Liver (tissue), 9 donors: ENCODE results near the gene ZNF217. TPM values are rescaled to one million over a fixed set of nuclear protein-coding genes. Genes with fewer than 3 reads are reported as not detected.
"Not testable (repeated sequence)": the region's sequence is repeated elsewhere in the genome, so short reads cannot be mapped to it uniquely, and the experiment has no call there.

Experiments used
- DNase-seq: peaks from one replicate; pipeline ENCODE4 v3.0.0-alpha.2; 2017; ENCODE audit warnings: low spot score
- H3K27ac ChIP-seq, 2 donors: one replicate each; pipeline ENCODE4 v1.7.0; 2013; ENCODE audit warnings: inconsistent platforms in 2 of 2, low read length in 2 of 2, control low read depth in 1 of 2, low read depth in 1 of 2, mild to moderate bottlenecking in 1 of 2
- H3K27me3 ChIP-seq, 4 donors: one replicate each; pipeline versions ENCODE4 v1.6.1 to v1.7.0; 2013; ENCODE audit warnings: low read length in 3 of 4, inconsistent platforms in 1 of 4, mild to moderate bottlenecking in 1 of 4, moderate library complexity in 1 of 4; ENCODE audit not compliant: control insufficient read depth in 4 of 4, insufficient read depth in 4 of 4
- H3K36me3 ChIP-seq, 4 donors: one replicate each; pipeline versions ENCODE4 v1.6.1 to v1.7.0; 2013; ENCODE audit warnings: low read length in 3 of 4, mild to moderate bottlenecking in 3 of 4, low read depth in 1 of 4, moderate library complexity in 1 of 4; ENCODE audit not compliant: control insufficient read depth in 4 of 4, insufficient read depth in 3 of 4
- H3K4me1 ChIP-seq, 4 donors: one replicate each; pipeline versions ENCODE4 v1.6.1 to v1.7.0; 2013; ENCODE audit warnings: low read length in 3 of 4, mild to moderate bottlenecking in 3 of 4, moderate library complexity in 1 of 4; ENCODE audit not compliant: control insufficient read depth in 4 of 4, insufficient read depth in 4 of 4
- H3K4me3 ChIP-seq, 3 donors: one replicate each; pipeline versions ENCODE4 v1.6.1 to v1.7.0; 2013; ENCODE audit warnings: low read length in 3 of 3, control low read depth in 1 of 3, low read depth in 1 of 3, mild to moderate bottlenecking in 1 of 3
- H3K9ac ChIP-seq, 2 donors: one replicate each; pipeline ENCODE4 v1.7.0; 2013; ENCODE audit warnings: low read length in 2 of 2, mild to moderate bottlenecking in 2 of 2, moderate library complexity in 2 of 2, control low read depth in 1 of 2, low read depth in 1 of 2
- H3K9me3 ChIP-seq, 4 donors: one replicate each; pipeline versions ENCODE4 v1.6.1 to v1.7.0; 2013; ENCODE audit warnings: low read length in 3 of 4; ENCODE audit not compliant: control insufficient read depth in 4 of 4
- EGR1 ChIP-seq, 2 donors: IDR thresholded peaks; 2 replicates each; pipeline ENCODE4 v1.6.1; 2016 to 2018; ENCODE audit warnings: antibody characterized with exemption in 2 of 2, low read depth in 2 of 2
- FOXA1 ChIP-seq: IDR thresholded peaks from 2 replicates; pipeline ENCODE4 v1.6.1; 2016; ENCODE audit warnings: antibody characterized with exemption
- GABPA ChIP-seq, 2 donors: IDR thresholded peaks in 1 of 2; conservative IDR thresholded peaks in 1 of 2; 2 replicates each; pipeline ENCODE4 v1.6.1; 2016; ENCODE audit warnings: antibody characterized with exemption in 2 of 2, mild to moderate bottlenecking in 1 of 2, moderate library complexity in 1 of 2
- HNF4A ChIP-seq, 2 donors: conservative IDR thresholded peaks; 2 replicates each; pipeline ENCODE4 v1.6.1; 2016; ENCODE audit warnings: antibody characterized with exemption in 2 of 2, mild to moderate bottlenecking in 2 of 2
- HNF4G ChIP-seq: IDR thresholded peaks from 2 replicates; pipeline ENCODE4 v1.6.1; 2016; ENCODE audit warnings: antibody characterized with exemption
- JUND ChIP-seq, 2 donors: IDR thresholded peaks; 2 replicates each; pipeline ENCODE4 v1.6.1; 2016; ENCODE audit warnings: antibody characterized with exemption in 2 of 2
- NR2F2 ChIP-seq: IDR thresholded peaks from 2 replicates; pipeline ENCODE4 v1.6.1; 2016; ENCODE audit warnings: antibody characterized with exemption
- RAD21 ChIP-seq, 2 donors: IDR thresholded peaks; 2 replicates each; pipeline ENCODE4 v1.6.1; 2016; ENCODE audit warnings: antibody characterized with exemption in 2 of 2, mild to moderate bottlenecking in 2 of 2
- RXRA ChIP-seq, 2 donors: IDR thresholded peaks; 2 replicates each; pipeline ENCODE4 v1.6.1; 2017 to 2018; ENCODE audit warnings: antibody characterized with exemption in 2 of 2, mild to moderate bottlenecking in 1 of 2
- SP1 ChIP-seq: IDR thresholded peaks from 2 replicates; pipeline ENCODE4 v1.6.1; 2018; ENCODE audit warnings: antibody characterized with exemption, mild to moderate bottlenecking
- TAF1 ChIP-seq: conservative IDR thresholded peaks from 2 replicates; pipeline ENCODE4 v1.6.1; 2016; ENCODE audit warnings: antibody characterized with exemption, mild to moderate bottlenecking
- YY1 ChIP-seq: IDR thresholded peaks from 2 replicates; pipeline ENCODE4 v1.6.1; 2016; ENCODE audit warnings: antibody characterized with exemption, mild to moderate bottlenecking
- WGBS: extraction: QIAGEN DNeasy Blood & Tissue Kit; methylation state at CpG from one replicate; pipeline ENCODE4 v1.1.7; 2013; 5-methylcytosine and 5-hydroxymethylcytosine counted together
- polyA plus RNA-seq, 2 donors: library from polyadenylated mRNA; stranded (reverse) in 1 of 2; unstranded in 1 of 2; fragments of 200-250 nt in 1 of 2; fragments of >200 nt in 1 of 2; fragmentation: Nextera tagmentation in 1 of 2; extraction: Ambion mirVana in 1 of 2; gene quantifications; one replicate each; pipeline versions ENCODE4 v1.2.1 to v1.2.3, GENCODE V29; 2013 to 2015
- total RNA-seq, 2 donors: library from RNA; depleted of rRNA; stranded (reverse); fragments of >200 nt; gene quantifications; one replicate each; pipeline ENCODE4 v1.2.3, GENCODE V29; 2014
- TF ChIP-seq, protein P1 (sequence below): IDR thresholded peaks from 2 replicates; pipeline ENCODE4 v1.6.1; 2016; ENCODE audit warnings: antibody characterized with exemption
- TF ChIP-seq, protein P2 (sequence below): IDR thresholded peaks from 2 replicates; pipeline ENCODE4 v1.6.1; 2016; ENCODE audit warnings: antibody characterized with exemption
- donor health status: healthy.
- donor health status: healthy.
- donor health status: healthy.
- donor health status: healthy.
- donor health status: healthy.

Gene ZNF217
- total and polyA plus RNA-seq, 4 donors = 4.2 to 16.3 (median 11.2) TPM

DNA sequence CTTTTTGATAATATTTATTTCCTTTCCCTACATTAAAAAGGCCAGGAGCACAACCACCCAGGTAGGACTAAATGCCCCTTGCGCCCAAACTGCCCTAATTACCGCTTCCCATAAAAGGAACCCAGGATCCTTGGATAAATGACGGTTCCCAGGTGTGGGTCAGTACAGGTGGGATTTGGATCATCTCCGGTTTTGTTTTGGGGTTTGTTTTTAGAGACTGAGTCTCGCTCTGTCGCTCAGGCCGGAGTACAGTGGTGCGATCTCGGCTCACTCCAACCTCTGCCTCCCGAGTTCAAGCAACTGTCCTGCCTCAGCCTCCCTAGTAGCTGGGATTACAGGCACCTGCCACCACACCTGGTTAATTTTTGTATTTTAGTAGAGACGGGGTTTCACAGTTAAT, 28.4 kb downstream of the ZNF217 start:
- Histone ChIP-seq H3K27ac (no peak overlapping the region), H3K36me3 (peaks cover 6 to 23% (median 21%) of the 10 kb centered on the region in 4 donors), H3K4me3 (no peak overlapping the region), H3K9ac (no peak overlapping the region), H3K27me3 (no peaks in the 10 kb centered on the region), H3K9me3 (no peaks in the 10 kb centered on the region), H3K4me1 (peaks cover 0 to 2% (median 0%) of the 10 kb centered on the region in 4 donors)
- WGBS = 98% methylated on average over 11 of the region's 11 CpGs
- no peak for DNase-seq
- no peak for TF ChIP-seq JUND (IDR thresholded peaks at IDR 0.05)
- no peak for TF ChIP-seq GABPA (IDR thresholded peaks at IDR 0.05 in 1 of 2, conservative IDR thresholded peaks at IDR 0.05 in 1 of 2)
- TF ChIP-seq, protein P1, sequence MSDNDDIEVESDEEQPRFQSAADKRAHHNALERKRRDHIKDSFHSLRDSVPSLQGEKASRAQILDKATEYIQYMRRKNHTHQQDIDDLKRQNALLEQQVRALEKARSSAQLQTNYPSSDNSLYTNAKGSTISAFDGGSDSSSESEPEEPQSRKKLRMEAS = no peak
- TF ChIP-seq EGR1 (IDR thresholded peaks at IDR 0.05; ENCODE audit: low read depth in 2 of 2) = no peak
- TF ChIP-seq RXRA (IDR thresholded peaks at IDR 0.05) = no peak
- no peak for TF ChIP-seq HNF4G
- TF ChIP-seq HNF4A (conservative IDR thresholded peaks at IDR 0.05) = no peak
- no peak for TF ChIP-seq YY1
- TF ChIP-seq NR2F2 = no peak
- TF ChIP-seq TAF1 = no peak
- TF ChIP-seq FOXA1 = no peak
- TF ChIP-seq, protein P2, sequence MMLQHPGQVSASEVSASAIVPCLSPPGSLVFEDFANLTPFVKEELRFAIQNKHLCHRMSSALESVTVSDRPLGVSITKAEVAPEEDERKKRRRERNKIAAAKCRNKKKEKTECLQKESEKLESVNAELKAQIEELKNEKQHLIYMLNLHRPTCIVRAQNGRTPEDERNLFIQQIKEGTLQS = no peak

DNA sequence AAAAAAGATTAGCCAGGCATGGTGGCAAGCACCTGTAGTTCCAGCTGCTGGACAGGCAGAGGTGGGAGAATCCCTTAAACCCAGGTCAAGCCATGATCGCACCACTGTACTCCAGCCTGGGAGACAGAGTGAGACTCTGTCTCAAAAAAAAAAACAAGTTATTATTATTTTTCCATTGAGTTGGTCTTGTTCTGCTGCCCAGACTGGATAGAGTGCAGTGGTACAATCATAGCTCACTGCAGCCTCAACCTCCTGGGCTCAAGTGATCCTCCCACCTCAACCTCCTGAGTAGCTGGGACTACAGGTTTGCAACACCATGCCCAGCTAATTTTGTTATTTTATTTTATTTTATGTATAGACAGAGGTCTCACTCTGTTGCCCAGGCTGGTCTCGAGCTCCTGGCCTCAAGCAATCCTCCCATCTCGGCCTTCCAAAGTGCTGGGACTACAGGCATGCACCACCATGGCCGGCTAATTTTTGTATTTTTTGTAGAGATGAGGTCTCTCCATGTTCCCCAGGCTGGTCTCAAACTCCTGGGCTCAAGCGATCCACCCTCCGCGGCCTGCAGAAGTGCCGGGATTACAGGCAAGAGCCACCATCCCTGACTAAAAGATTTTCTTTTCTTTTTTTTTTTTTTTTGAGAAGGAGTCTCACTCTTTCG, 31.4 kb downstream of the ZNF217 start:
- not testable (repeated sequence) for H3K4me3 ChIP-seq, H3K36me3 ChIP-seq, H3K27me3 ChIP-seq, DNase-seq, H3K9ac ChIP-seq, H3K27ac ChIP-seq, H3K9me3 ChIP-seq, H3K4me1 ChIP-seq
- WGBS = 97% methylated on average over 9 of the region's 9 CpGs

DNA sequence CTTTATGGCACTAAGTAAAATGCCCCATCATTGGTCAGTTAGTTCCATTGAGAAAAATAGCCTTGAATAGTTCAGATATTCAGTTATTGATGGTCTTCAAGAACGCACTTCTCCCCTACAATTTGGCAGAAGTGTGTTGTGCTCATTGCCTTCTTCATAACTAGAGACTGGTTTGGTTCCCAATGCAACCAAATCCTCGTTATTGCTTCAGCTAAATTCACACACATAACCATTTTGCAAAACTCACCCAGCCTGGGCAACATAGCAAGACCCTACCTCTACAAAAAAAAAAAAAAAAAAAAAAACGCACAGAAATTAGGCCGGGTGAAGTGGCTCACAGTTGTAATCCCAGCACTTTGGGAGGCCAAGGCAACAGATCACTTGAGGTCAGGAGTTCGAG, 32.1 kb downstream of the ZNF217 start:
- TF ChIP-seq, protein P2 = no peak
- TF ChIP-seq NR2F2 (no peak), TAF1 (no peak), RAD21 (IDR thresholded peaks at IDR 0.05) (no peak), SP1 (no peak), EGR1 (IDR thresholded peaks at IDR 0.05; ENCODE audit: low read depth in 2 of 2) (no peak)
- TF ChIP-seq, protein P1 = no peak
- peaks cover 0 to 2% (median 0%) of the 10 kb centered on the region in 4 donors for H3K4me1 ChIP-seq
- no peaks in the 10 kb centered on the region for H3K9me3 ChIP-seq
- no peak overlapping the region for H3K4me3 ChIP-seq
- H3K9ac ChIP-seq = no peak overlapping the region
- no peaks in the 10 kb centered on the region for H3K27me3 ChIP-seq
- H3K27ac ChIP-seq = no peak overlapping the region
- WGBS = 98% methylated on average over 5 of the region's 5 CpGs
- no peak for DNase-seq
- H3K36me3 ChIP-seq = peaks cover 0 to 8% (median 6%) of the 10 kb centered on the region in 4 donors
